ENCODE measurements around the gene CYB561D2. TPM values are rescaled to one million over a fixed set of nuclear protein-coding genes. Genes with fewer than 3 reads are reported as not detected.

CYB561D2 gene
- total and polyA plus RNA-seq, 2 of the 13 experiments (the other 11 are each of a cell fraction or from before 2014, with no cell fraction given) = 11.1 to 17.2 TPM

- TF ChIP-seq ZNF710 (CRISPR knock-in tag; IDR thresholded peaks at IDR 0.05; ENCODE audit: borderline replicate concordance) (no peak), POLR2G (IDR thresholded peaks at IDR 0.05; ENCODE audit: low read depth, low read length) (peak; percentile 68), RORA (CRISPR knock-in tag; IDR thresholded peaks at IDR 0.05) (no peak), ZNF484 (CRISPR knock-in tag; IDR thresholded peaks at IDR 0.05; ENCODE audit: borderline replicate concordance, low read depth) (no peak), MXD3 (CRISPR knock-in tag; IDR thresholded peaks at IDR 0.05) (no peak), IRF1 (CRISPR knock-in tag; IDR thresholded peaks at IDR 0.05; ENCODE audit: low read depth) (no peak), ZNF646 (CRISPR knock-in tag; IDR thresholded peaks at IDR 0.05) (no peak), NCOA1 (CRISPR knock-in tag; IDR thresholded peaks at IDR 0.05) (no peak), HNF4A (CRISPR knock-in tag; IDR thresholded peaks at IDR 0.05) (peak; percentile 94), DNMT1 (CRISPR knock-in tag; IDR thresholded peaks at IDR 0.05) (no peak), REL (CRISPR knock-in tag; conservative IDR thresholded peaks at IDR 0.05) (no peak), CBX2 (IDR thresholded peaks at IDR 0.05; ENCODE audit: low read depth, low read length) (no peak), CBX2 (CRISPR knock-in tag; IDR thresholded peaks at IDR 0.05; ENCODE audit: low read depth) (no peak), ZSCAN25 (CRISPR knock-in tag; IDR thresholded peaks at IDR 0.05) (no peak), ZBTB4 (CRISPR knock-in tag; IDR thresholded peaks at IDR 0.05; ENCODE audit: borderline replicate concordance) (no peak)
Measured at GRCh38 chr3:50321336-50322114, 29.1 kb upstream of the CYB561D2 start (continued).
